OCI-M1 (cell line): ENCODE measurements around the gene MRE11.
A peak's percentile ranks its signal among the peaks of the same experiment; 100 is the strongest.

Source experiments
- DNase-seq: peaks from one replicate; lab custom pipeline; 2025; lab: John Stamatoyannopoulos, UW

Gene MRE11

GRCh38 chr11:94493281-94494125 is at the start of gene MRE11, which contains the start of gene ANKRD49:
Gene MRE11, minus strand, starts transcription at chr11:94493844. Its CDS starts 1,043 bp downstream, at chr11:94492801.
Gene ANKRD49, plus strand, starts transcription at chr11:94493984. Its CDS starts 2,710 bp downstream, at chr11:94496694.
- peak; percentile 99 for DNase-seq

- DNase-seq = no peak
Observed at GRCh38 chr11:94539420-94539819, 45.8 kb upstream of the MRE11 start.

GRCh38 chr11:94537031-94537600 is 43.5 kb upstream of the MRE11 start:
- DNase-seq = no peak

GRCh38 chr11:94536386-94536785 is 42.7 kb upstream of the MRE11 start:
- DNase-seq = no peak

GRCh38 chr11:94533696-94534630 is 40.3 kb upstream of the MRE11 start:
- peak; percentile 63 for DNase-seq

- peak; percentile 50 for DNase-seq
Observed at GRCh38 chr11:94533206-94533605, 39.6 kb upstream of the MRE11 start.

DNA sequence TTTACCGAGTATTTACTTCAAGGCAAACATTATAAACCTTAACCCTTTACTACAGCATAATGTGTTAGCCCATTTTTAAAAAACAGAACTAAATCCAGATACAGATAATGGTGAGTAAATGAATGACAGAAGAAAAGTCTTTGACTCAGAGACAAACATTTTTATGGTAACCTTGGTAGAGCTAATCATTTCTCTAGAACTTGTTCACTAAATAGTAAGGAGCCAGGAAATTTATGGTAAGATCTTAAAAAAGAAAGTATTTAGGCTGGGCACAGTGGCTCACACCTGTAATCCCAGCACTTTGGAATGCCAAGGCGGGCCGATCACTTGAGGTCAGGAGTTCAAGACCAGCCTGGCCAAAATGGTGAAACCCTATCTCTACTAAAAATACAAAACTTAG is 38.6 kb upstream of the MRE11 start:
- no peak for DNase-seq

DNA sequence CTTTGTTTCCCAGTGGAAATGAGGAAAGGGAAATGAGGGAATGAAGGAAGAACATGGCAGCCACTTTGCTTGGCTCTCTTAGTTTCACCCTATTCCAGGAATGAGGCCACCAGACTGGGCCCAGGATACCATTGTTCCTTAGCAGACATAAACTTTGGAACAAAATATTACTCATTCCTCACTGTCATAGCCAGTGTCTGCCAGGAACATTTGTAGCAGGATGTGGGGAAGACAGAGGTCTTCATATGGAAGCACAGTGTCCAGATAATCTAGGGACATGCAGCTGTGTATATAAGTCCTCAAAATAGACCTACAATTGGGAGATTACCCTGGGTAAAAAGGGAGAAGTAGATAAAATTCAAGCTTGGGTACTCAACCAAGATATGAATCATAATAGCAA is 34.9 kb upstream of the MRE11 start:
- no peak for DNase-seq

DNA sequence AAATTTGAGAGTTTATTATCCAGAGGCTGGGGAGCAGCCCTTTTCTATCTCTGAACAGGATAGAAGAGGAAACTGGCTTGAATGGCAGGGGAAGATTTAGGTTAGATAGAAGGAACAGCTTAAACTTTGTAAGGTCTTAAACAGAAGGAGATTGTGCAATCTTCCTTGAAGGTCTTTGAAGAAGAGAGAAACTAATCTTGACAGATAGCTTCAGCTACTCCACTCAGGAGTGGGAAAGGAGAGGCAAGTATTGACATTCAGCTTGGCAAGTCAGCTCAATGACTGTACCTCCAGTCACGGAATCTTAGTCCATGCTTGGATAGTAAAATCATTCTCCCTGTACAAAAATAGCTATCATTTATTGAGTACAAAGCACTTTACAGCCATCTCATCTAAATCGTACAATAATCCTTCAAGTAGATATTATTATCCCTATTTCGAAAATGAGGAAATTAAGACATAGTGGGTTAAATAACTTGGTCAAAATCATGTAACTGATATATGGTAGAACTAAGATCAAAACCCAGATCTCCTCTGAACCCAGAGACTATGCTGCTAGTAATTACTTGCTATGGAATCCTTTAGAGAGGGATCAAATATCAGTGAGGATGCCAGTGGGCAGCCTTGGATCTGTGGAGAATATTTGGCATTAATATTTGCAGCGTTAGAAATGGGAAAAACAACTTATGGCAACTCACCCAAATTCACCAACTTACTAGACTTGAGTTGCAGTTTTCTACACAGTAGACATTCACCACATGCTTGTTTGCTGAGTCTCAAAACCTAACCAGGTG is 33.2 kb upstream of the MRE11 start:
- DNase-seq = peak; percentile 75

- DNase-seq = peak; percentile 64
Observed at GRCh38 chr11:94525546-94526324, 32.1 kb upstream of the MRE11 start.

DNA sequence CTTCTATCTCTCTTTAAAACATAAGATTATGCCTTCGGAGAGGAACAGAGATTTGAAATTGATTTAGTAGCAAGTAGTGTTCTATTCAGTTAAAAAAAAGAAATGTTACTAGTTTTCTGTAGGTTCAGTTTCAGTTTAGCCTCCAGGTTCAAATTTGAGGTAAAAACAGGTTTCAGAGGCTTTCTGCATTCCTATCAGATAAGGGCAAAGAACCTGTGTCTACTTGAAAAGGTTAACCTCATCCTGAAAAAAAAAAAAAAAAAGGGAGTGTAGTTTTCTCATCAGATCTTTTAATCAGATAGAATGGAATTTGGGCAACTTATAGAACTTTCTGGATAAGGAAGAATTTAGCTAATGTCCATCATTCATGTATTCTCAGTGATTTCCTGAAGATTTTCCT is 30.7 kb upstream of the MRE11 start:
- no peak for DNase-seq

DNA sequence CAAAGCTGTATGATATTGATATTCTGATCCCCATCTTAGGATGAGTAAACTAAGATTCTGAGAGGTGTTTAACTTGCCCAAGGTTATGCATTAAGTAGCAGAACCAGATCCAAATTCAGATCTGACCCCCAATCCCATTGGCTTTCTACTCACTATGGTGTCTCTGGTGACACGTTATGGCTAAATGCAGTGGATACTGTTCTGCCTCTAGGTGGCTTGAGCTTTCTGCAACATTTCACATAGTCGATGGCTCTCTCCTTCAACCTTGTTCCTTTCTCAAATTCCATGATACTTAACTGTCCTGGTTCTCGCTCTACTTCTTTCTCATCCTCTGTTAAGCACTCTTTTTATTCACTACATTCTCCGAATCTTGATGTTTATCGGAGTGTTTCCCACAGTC is 28.0 kb upstream of the MRE11 start:
- peak; percentile 36 for DNase-seq

DNA sequence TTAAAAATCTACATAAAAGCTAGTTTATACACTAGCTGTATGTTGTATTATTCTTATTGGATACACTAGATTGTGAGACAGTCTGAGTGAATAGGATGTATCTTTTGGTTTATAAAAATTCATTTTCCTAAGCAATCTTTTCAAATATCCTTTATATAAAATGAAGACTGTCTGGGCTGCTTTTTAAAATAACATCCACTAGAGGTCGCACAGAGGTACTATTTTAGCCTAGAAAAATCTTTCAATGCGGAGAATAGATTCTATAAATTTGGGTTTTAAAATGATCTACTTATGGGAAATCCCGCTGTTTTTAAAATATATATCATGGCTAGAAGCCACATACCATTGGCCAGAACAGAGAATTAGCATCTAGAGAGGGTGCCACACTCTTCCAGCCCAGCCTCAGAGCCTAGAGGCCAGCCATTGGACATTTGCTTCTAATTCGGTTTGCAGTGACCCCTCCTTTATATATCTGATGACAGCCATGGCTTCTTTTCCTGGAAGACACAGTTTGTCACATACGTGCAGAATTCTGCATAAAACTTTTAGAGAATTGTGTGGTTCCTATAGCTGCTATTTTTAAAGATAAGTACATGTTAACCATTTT is 25.9 kb upstream of the MRE11 start:
- peak; percentile 73 for DNase-seq

DNA sequence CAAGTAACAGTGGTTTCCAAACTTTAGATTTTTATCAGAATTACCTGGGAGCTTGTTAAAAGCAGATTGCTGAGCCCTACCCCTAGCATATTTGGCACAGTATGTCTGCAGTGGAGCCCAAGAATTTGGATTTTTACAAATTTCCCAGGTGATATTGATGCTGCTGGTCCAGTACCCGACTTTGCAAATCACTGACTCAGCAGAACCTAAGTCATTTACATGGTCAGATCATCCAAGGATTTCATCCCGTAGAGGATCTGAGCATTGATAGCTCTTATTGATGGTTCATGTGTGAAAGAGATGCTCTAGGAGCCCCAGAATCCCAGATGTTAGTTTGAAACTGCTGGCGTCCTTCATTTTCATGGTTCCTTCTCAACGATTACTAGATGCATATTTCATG is 24.7 kb upstream of the MRE11 start:
- DNase-seq = no peak

DNA sequence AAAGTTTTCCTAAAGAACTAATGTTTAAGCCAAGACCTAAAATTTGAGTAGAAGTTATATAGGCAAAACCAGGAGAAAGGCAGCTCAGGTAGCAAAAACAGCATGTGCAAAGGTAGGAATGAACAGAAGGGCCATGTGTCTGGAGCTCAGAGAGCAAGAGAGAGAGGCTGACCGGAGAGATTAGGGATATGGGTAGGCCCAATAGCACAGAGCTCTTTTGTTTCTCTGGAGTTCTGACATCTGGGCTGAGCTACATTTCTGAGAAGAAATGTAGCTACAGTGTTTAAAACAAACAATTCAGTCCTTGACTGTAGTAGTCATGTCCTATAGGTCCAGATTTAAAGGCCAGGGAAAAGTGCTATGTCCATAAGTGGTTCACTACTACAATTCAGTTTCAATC is 23.1 kb upstream of the MRE11 start:
- no peak for DNase-seq

GRCh38 chr11:94515398-94515797 is 21.8 kb upstream of the MRE11 start:
- DNase-seq = no peak

- DNase-seq = no peak
Observed at GRCh38 chr11:94513091-94513490, 19.4 kb upstream of the MRE11 start.

DNA sequence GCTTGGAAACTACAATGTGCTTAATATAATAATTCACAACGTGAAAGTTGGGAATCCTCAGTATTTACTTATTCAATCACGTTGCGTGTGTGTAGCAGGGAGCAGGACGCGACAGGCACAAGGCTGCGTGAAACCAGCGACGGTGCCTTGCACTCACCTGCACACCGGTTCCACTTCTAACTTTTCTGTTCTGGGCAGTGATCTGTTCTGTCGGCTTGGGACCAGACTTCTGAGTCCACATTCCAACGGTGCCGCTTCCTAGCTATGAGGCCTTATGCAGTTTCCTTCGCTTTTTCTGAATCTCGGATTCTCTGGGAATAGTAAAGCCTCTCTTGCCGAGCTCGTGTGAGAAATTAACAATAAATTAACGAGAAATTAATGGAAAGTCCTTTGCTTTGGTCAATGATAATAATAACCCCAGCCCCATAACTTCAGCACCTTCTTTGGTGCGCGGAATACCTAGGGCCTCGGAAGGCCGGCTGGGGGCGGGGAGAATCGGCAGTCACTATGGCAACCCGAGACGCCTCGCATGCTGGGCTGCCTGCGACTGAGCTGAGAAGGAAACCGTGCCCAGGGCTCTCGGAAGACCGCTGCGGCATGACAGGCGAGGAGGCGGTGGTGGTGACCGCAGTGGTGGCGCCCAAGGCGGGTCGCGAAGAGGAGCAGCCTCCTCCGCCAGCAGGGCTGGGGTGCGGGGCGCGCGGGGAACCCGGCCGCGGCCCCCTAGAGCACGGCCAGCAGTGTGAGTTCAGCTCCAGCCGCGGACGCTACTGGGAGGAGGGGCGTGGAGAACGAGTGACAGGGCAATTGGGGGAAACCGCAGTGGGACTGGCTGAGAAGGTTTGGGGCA is 18.5 kb upstream of the MRE11 start, which contains the start of gene C11orf97:
TSS of gene C11orf97 (plus strand) at position 530 of the 850 bp plus-strand sequence. CDS start at position 598, 68 bp downstream.
- peak; percentile 27 for DNase-seq

- DNase-seq = no peak
Observed at GRCh38 chr11:94507485-94507884, 13.8 kb upstream of the MRE11 start.
